Neural cell (in vitro differentiated cells): Measurements from ENCODE around the gene IFIT1B. TPM values are rescaled to one million over a fixed set of nuclear protein-coding genes. Genes with fewer than 3 reads are reported as not detected.

Experiments
- H2AFZ ChIP-seq: fragments of 200-600, 300-800 bp; sonication (generic), shearing (Covaris generic); 2 replicates; pipeline ENCODE4 v1.6.0; 2014; ENCODE audit warnings: low read depth, mild to moderate bottlenecking, antibody characterized with exemption, low read length, moderate library complexity
- H3F3A ChIP-seq: fragments of 200-600 bp; shearing (Covaris generic); 2 replicates; pipeline ENCODE4 v1.6.1; 2016; ENCODE audit warnings: mild to moderate bottlenecking, moderate library complexity, mixed read lengths, antibody characterized with exemption, low read length; ENCODE audit not compliant: insufficient read depth, poor library complexity, severe bottlenecking
- H3K27ac ChIP-seq: fragments of 200-600, 300-800 bp; sonication (generic), shearing (Covaris generic); 2 replicates; pipeline ENCODE4 v1.5.1; 2014; ENCODE audit warnings: mild to moderate bottlenecking, low read length, moderate library complexity
- H3K27me3 ChIP-seq: fragments of 300-800, 200-600 bp; sonication (generic), shearing (Covaris generic); 2 replicates; pipeline ENCODE4 v1.6.0; 2014; ENCODE audit warnings: mild to moderate bottlenecking, low read depth, low read length, moderate library complexity; ENCODE audit not compliant: insufficient read depth
- H3K36me3 ChIP-seq: fragments of 300-800, 200-600 bp; sonication (generic), shearing (Covaris generic); 2 replicates; pipeline ENCODE4 v1.5.1; 2014; ENCODE audit warnings: mild to moderate bottlenecking, antibody characterized with exemption, low read length, moderate library complexity; ENCODE audit not compliant: insufficient read depth
- H3K4me2 ChIP-seq: fragments of 300-800, 200-600 bp; sonication (generic), shearing (Covaris generic); 2 replicates; pipeline ENCODE4 v1.6.0; 2014; ENCODE audit warnings: mild to moderate bottlenecking, low read length
- H3K4me3 ChIP-seq: fragments of 300-800, 200-600 bp; sonication (generic), shearing (Covaris generic); 2 replicates; pipeline ENCODE4 v1.5.1; 2014; ENCODE audit warnings: mild to moderate bottlenecking, low read length, moderate library complexity
- H3K79me2 ChIP-seq: fragments of 200-600 bp; shearing (Covaris generic); replicated peaks from 2 replicates; pipeline ENCODE4 v1.6.0; 2014; ENCODE audit warnings: mild to moderate bottlenecking, low read length, moderate library complexity; ENCODE audit not compliant: insufficient read depth
- H3K9ac ChIP-seq: fragments of 300-800, 200-600 bp; sonication (generic), shearing (Covaris generic); 2 replicates; pipeline ENCODE4 v1.6.1; 2016; ENCODE audit warnings: mild to moderate bottlenecking, low read length, mixed read lengths
- H3K9me2 ChIP-seq: fragments of 200-600 bp; shearing (Covaris generic); 2 replicates; pipeline ENCODE4 v1.6.1; 2016; ENCODE audit warnings: mild to moderate bottlenecking, low read length, mixed read lengths; ENCODE audit not compliant: insufficient read depth
- H3K9me3 ChIP-seq: fragments of 200-600, 300-800 bp; sonication (generic), shearing (Covaris generic); 2 replicates; pipeline ENCODE4 v1.6.1; 2016; ENCODE audit warnings: mild to moderate bottlenecking, mixed run types, low read length, moderate library complexity, mixed read lengths
- H4K20me1 ChIP-seq: fragments of 200-600 bp; shearing (Covaris generic); 2 replicates; pipeline ENCODE4 v1.6.1; 2016; ENCODE audit warnings: mild to moderate bottlenecking, mixed run types; ENCODE audit not compliant: insufficient read depth
- CTCF ChIP-seq: fragments of 450-650 bp; IDR thresholded peaks from 2 replicates; pipeline ENCODE4 v1.5.1; 2014; ENCODE audit warnings: antibody characterized with exemption, mild to moderate bottlenecking, moderate library complexity; ENCODE audit not compliant: poor library complexity, severe bottlenecking
- EP300 ChIP-seq: fragments of 450-650 bp; conservative IDR thresholded peaks from 2 replicates; pipeline ENCODE4 v1.6.1; 2014; ENCODE audit warnings: antibody characterized with exemption, mild to moderate bottlenecking, moderate library complexity; ENCODE audit not compliant: poor library complexity, severe bottlenecking
- EZH2 ChIP-seq: fragments of 200-600, 300-800 bp; shearing (Covaris generic), sonication (generic); IDR thresholded peaks from 2 replicates; pipeline ENCODE4 v1.6.1; 2014; ENCODE audit warnings: antibody characterized with exemption, low read length, borderline replicate concordance, mild to moderate bottlenecking; ENCODE audit not compliant: insufficient read depth, poor library complexity, severe bottlenecking
- MXI1 ChIP-seq: fragments of 450-650 bp; conservative IDR thresholded peaks from 2 replicates; pipeline ENCODE4 v1.6.1; 2014; ENCODE audit warnings: antibody characterized with exemption, mild to moderate bottlenecking; ENCODE audit not compliant: poor library complexity, severe bottlenecking
- POLR2AphosphoS5 ChIP-seq: IDR thresholded peaks from 2 replicates; pipeline ENCODE4 v1.6.1; 2012
- RAD21 ChIP-seq: fragments of 450-650 bp; conservative IDR thresholded peaks from 2 replicates; pipeline ENCODE4 v1.6.1; 2014; ENCODE audit warnings: antibody characterized with exemption, mild to moderate bottlenecking, moderate library complexity
- REST ChIP-seq: IDR thresholded peaks from 2 replicates; pipeline ENCODE4 v1.6.1; 2012; ENCODE audit warnings: borderline replicate concordance
- SMC3 ChIP-seq: fragments of 450-650 bp; conservative IDR thresholded peaks from 2 replicates; pipeline ENCODE4 v1.6.1; 2014; ENCODE audit warnings: antibody characterized with exemption, mild to moderate bottlenecking, moderate library complexity; ENCODE audit not compliant: poor library complexity
- TAF1 ChIP-seq: IDR thresholded peaks from 2 replicates; pipeline ENCODE4 v1.6.1; 2012; ENCODE audit warnings: low read depth
- polyA plus RNA-seq: library from polyadenylated mRNA; depleted of rRNA; stranded (reverse); fragments of >200 nt; gene quantifications from 2 replicates; pipeline ENCODE4 v1.2.3, GENCODE V29; 2014

Gene IFIT1B
- polyA plus RNA-seq, 1 donor from 2014 or later: not detected

- Histone ChIP-seq H3K27ac (peak overlapping the region; percentile 93), H3K36me3 (no peaks in the 10 kb centered on the region), H3K79me2 (no peaks in the 10 kb centered on the region), H3K9ac (peak overlapping the region; percentile 77), H2AFZ (no peak overlapping the region), H3K27me3 (no peaks in the 10 kb centered on the region), H3K4me2 (peak overlapping the region; percentile 76), H4K20me1 (no peaks in the 10 kb centered on the region), H3K4me3 (peak overlapping the region; percentile 64), H3K9me2 (no peaks in the 10 kb centered on the region), H3F3A (peaks cover 3% of the 10 kb centered on the region), H3K9me3 (no peaks in the 10 kb centered on the region)
- TF ChIP-seq CTCF (no peak), EP300 (no peak), POLR2AphosphoS5 (no peak), MXI1 (no peak), SMC3 (no peak), TAF1 (no peak), REST (no peak), RAD21 (no peak), EZH2 (no peak)
These were observed 36.2 kb upstream of the IFIT1B start for GRCh38 chr10:89341649-89342048.

- Histone ChIP-seq H3K79me2 (no peaks in the 10 kb centered on the region), H3K4me2 (peak overlapping the region; percentile 76), H3K9ac (peak overlapping the region; percentile 77), H3K4me3 (peak overlapping the region; percentile 64), H3K36me3 (no peaks in the 10 kb centered on the region), H3K27me3 (no peaks in the 10 kb centered on the region), H3K27ac (peak overlapping the region; percentile 93), H3K9me3 (no peaks in the 10 kb centered on the region), H3K9me2 (no peaks in the 10 kb centered on the region), H3F3A (peaks cover 3% of the 10 kb centered on the region), H4K20me1 (no peaks in the 10 kb centered on the region), H2AFZ (peak overlapping the region; percentile 71)
- TF ChIP-seq CTCF (no peak), SMC3 (no peak), RAD21 (no peak), POLR2AphosphoS5 (peak; percentile 91), REST (peak; percentile 79), EZH2 (no peak), MXI1 (peak; percentile 32), TAF1 (peak; percentile 44), EP300 (no peak)
These were observed 35.5 kb upstream of the IFIT1B start for GRCh38 chr10:89342206-89342958.
